GM21367 (cell line): ENCODE results near the gene ATP8B1.
"Not testable (repeated sequence)": the region's sequence is repeated elsewhere in the genome, so short reads cannot be mapped to it uniquely, and the experiment has no call there.

Experiments used
- ATAC-seq: cut with Tn5 transposase; IDR thresholded peaks from one replicate; pipeline ENCODE4 v1.9.1; 2021; ENCODE audit not compliant: unreplicated experiment

The ATP8B1 gene

GRCh38 chr18:57771193-57771592, 31.9 kb downstream of the ATP8B1 start:
- ATAC-seq = no peak

- no peak for ATAC-seq
Measured at GRCh38 chr18:57768537-57769326, 34.4 kb downstream of the ATP8B1 start.

- no peak for ATAC-seq
Measured at GRCh38 chr18:57767259-57768050, 35.7 kb downstream of the ATP8B1 start.

GRCh38 chr18:57764995-57765394, 38.1 kb downstream of the ATP8B1 start:
- ATAC-seq = no peak

GRCh38 chr18:57764087-57764486, 39.0 kb downstream of the ATP8B1 start:
- no peak for ATAC-seq

- no peak for ATAC-seq
Measured at GRCh38 chr18:57762686-57763085, 40.4 kb downstream of the ATP8B1 start.

GRCh38 chr18:57759650-57760049, 43.5 kb downstream of the ATP8B1 start:
- ATAC-seq = no peak

GRCh38 chr18:57755473-57756067, 47.5 kb downstream of the ATP8B1 start:
- no peak for ATAC-seq

GRCh38 chr18:57754577-57755338, 48.4 kb downstream of the ATP8B1 start:
- ATAC-seq = peak; percentile 67

- ATAC-seq = no peak
Measured at GRCh38 chr18:57753063-57753462, 50.1 kb downstream of the ATP8B1 start.

GRCh38 chr18:57749604-57749970, 53.5 kb downstream of the ATP8B1 start:
- no peak for ATAC-seq

- ATAC-seq = peak; percentile 92
Measured at GRCh38 chr18:57748770-57749603, 54.1 kb downstream of the ATP8B1 start.

GRCh38 chr18:57747809-57748680, 55.1 kb downstream of the ATP8B1 start:
- ATAC-seq = no peak

- ATAC-seq = no peak
Measured at GRCh38 chr18:57744211-57744694, 58.9 kb downstream of the ATP8B1 start.

GRCh38 chr18:57743008-57743407, 60.1 kb downstream of the ATP8B1 start:
- ATAC-seq = no peak

- ATAC-seq = no peak
Measured at GRCh38 chr18:57741273-57741672, 61.8 kb downstream of the ATP8B1 start.

- ATAC-seq = no peak
Measured at GRCh38 chr18:57738078-57738477, 65.0 kb downstream of the ATP8B1 start.

GRCh38 chr18:57737400-57738060, 65.6 kb downstream of the ATP8B1 start:
- ATAC-seq = no peak

GRCh38 chr18:57735042-57735441, 68.1 kb downstream of the ATP8B1 start:
- not testable (repeated sequence) for ATAC-seq
